Mucosa of rectum (tissue), 2 donors: Measurements from ENCODE around the gene SDC3.
"Not testable (repeated sequence)": the region's sequence is repeated elsewhere in the genome, so short reads cannot be mapped to it uniquely, and the experiment has no call there.

ENCODE experiments used
- H3K27ac ChIP-seq, 2 donors: one replicate each; pipeline ENCODE4 v1.7.0; 2013; ENCODE audit warnings: inconsistent platforms in 2 of 2, low read depth in 2 of 2, low read length in 2 of 2
- H3K27me3 ChIP-seq, 2 donors: one replicate each; pipeline ENCODE4 v1.7.0; 2013; ENCODE audit warnings: low read length in 2 of 2; ENCODE audit not compliant: control insufficient read depth in 2 of 2, insufficient read depth in 2 of 2
- H3K36me3 ChIP-seq, 2 donors: one replicate each; pipeline ENCODE4 v1.7.0; 2013; ENCODE audit warnings: low read length in 2 of 2; ENCODE audit not compliant: control insufficient read depth in 2 of 2, insufficient read depth in 2 of 2
- H3K4me1 ChIP-seq, 2 donors: one replicate each; pipeline ENCODE4 v1.7.0; 2013; ENCODE audit warnings: low read length in 2 of 2, mild to moderate bottlenecking in 1 of 2; ENCODE audit not compliant: control insufficient read depth in 2 of 2, insufficient read depth in 2 of 2
- H3K4me3 ChIP-seq, 2 donors: one replicate each; pipeline ENCODE4 v1.7.0; 2013; ENCODE audit warnings: low read length in 2 of 2
- H3K9ac ChIP-seq, 2 donors: one replicate each; pipeline ENCODE4 v1.7.0; 2013; ENCODE audit warnings: low read length in 2 of 2, low read depth in 1 of 2, mild to moderate bottlenecking in 1 of 2
- H3K9me3 ChIP-seq, 2 donors: one replicate each; pipeline ENCODE4 v1.7.0; 2013; ENCODE audit warnings: low read length in 2 of 2; ENCODE audit not compliant: control insufficient read depth in 2 of 2
- donor health status: healthy.
- donor health status: Normal muscosa, but diverticular disease.

Gene SDC3

GRCh38 chr1:30948278-30948677 lies 39.7 kb upstream of the SDC3 start:
- Histone ChIP-seq H3K36me3 (peaks cover 66 to 78% of the 10 kb centered on the region in 2 donors), H3K27me3 (no peaks in the 10 kb centered on the region), H3K9ac (no peak overlapping the region), H3K4me1 (no peaks in the 10 kb centered on the region), H3K4me3 (no peak overlapping the region), H3K9me3 (no peaks in the 10 kb centered on the region), H3K27ac (no peak overlapping the region)

GRCh38 chr1:30947212-30947611 lies 38.7 kb upstream of the SDC3 start:
- Histone ChIP-seq H3K9me3 (no peaks in the 10 kb centered on the region), H3K36me3 (peaks cover 67 to 80% of the 10 kb centered on the region in 2 donors), H3K4me3 (no peak overlapping the region), H3K27me3 (no peaks in the 10 kb centered on the region), H3K27ac (no peak overlapping the region), H3K4me1 (peaks cover 0 to 2% of the 10 kb centered on the region in 2 donors), H3K9ac (no peak overlapping the region)

- Histone ChIP-seq H3K4me3 (no peak overlapping the region), H3K9ac (no peak overlapping the region), H3K36me3 (peaks cover 58 to 71% of the 10 kb centered on the region in 2 donors), H3K27me3 (no peaks in the 10 kb centered on the region), H3K4me1 (peaks cover 0 to 2% of the 10 kb centered on the region in 2 donors), H3K9me3 (no peaks in the 10 kb centered on the region), H3K27ac (no peak overlapping the region)
These were observed 33.9 kb upstream of the SDC3 start for GRCh38 chr1:30942326-30942963.

- peaks cover 67 to 73% of the 10 kb centered on the region in 2 donors for H3K36me3 ChIP-seq
- H3K9ac ChIP-seq = no peak overlapping the region
- no peaks in the 10 kb centered on the region for H3K27me3 ChIP-seq
- H3K9me3 ChIP-seq = no peaks in the 10 kb centered on the region
- no peak overlapping the region for H3K4me3 ChIP-seq
- no peak overlapping the region for H3K27ac ChIP-seq
- H3K4me1 ChIP-seq = peaks cover 0 to 2% of the 10 kb centered on the region in 2 donors
These were observed 32.0 kb upstream of the SDC3 start for GRCh38 chr1:30940541-30940940.

GRCh38 chr1:30936541-30937171 lies 28.1 kb upstream of the SDC3 start:
- Histone ChIP-seq H3K9ac (no peak overlapping the region), H3K9me3 (no peaks in the 10 kb centered on the region), H3K36me3 (peaks cover 64 to 69% of the 10 kb centered on the region in 2 donors), H3K4me1 (no peaks in the 10 kb centered on the region), H3K27me3 (no peaks in the 10 kb centered on the region), H3K27ac (no peak overlapping the region), H3K4me3 (no peak overlapping the region)

GRCh38 chr1:30935758-30936157 lies 27.2 kb upstream of the SDC3 start:
- H3K4me3 ChIP-seq, H3K27me3 ChIP-seq: not testable (repeated sequence)
- H3K36me3 ChIP-seq = peaks cover 56 to 70% of the 10 kb centered on the region in 2 donors

GRCh38 chr1:30934613-30935012 lies 26.1 kb upstream of the SDC3 start:
- Histone ChIP-seq H3K27ac (no peak overlapping the region), H3K4me3 (no peak overlapping the region), H3K36me3 (peaks cover 49 to 62% of the 10 kb centered on the region in 2 donors), H3K9ac (no peak overlapping the region), H3K9me3 (no peaks in the 10 kb centered on the region), H3K4me1 (no peaks in the 10 kb centered on the region), H3K27me3 (no peaks in the 10 kb centered on the region)

More at GRCh38 chr1:30935758-30936157, 27.2 kb upstream of the SDC3 start:
- H3K4me1 ChIP-seq, H3K27ac ChIP-seq, H3K9me3 ChIP-seq, H3K9ac ChIP-seq: not testable (repeated sequence)

- Histone ChIP-seq H3K36me3 (peaks cover 43 to 55% of the 10 kb centered on the region in 2 donors), H3K4me3 (no peak overlapping the region), H3K27me3 (no peaks in the 10 kb centered on the region), H3K4me1 (peaks cover 0 to 5% of the 10 kb centered on the region in 2 donors), H3K9ac (no peak overlapping the region), H3K9me3 (no peaks in the 10 kb centered on the region), H3K27ac (no peak overlapping the region)
These were observed 25.3 kb upstream of the SDC3 start for GRCh38 chr1:30933874-30934252.

- Histone ChIP-seq H3K36me3 (peaks cover 28 to 41% of the 10 kb centered on the region in 2 donors), H3K9me3 (no peaks in the 10 kb centered on the region), H3K4me1 (peaks cover 0 to 13% of the 10 kb centered on the region in 2 donors), H3K27me3 (no peaks in the 10 kb centered on the region), H3K9ac (no peak overlapping the region), H3K27ac (no peak overlapping the region), H3K4me3 (no peak overlapping the region)
These were observed 22.1 kb upstream of the SDC3 start for GRCh38 chr1:30930631-30931173.

- Histone ChIP-seq H3K9ac (no peak overlapping the region), H3K27ac (no peak overlapping the region), H3K36me3 (peaks cover 24 to 36% of the 10 kb centered on the region in 2 donors), H3K9me3 (no peaks in the 10 kb centered on the region), H3K4me3 (no peak overlapping the region), H3K27me3 (no peaks in the 10 kb centered on the region), H3K4me1 (peaks cover 0 to 13% of the 10 kb centered on the region in 2 donors)
These were observed 21.5 kb upstream of the SDC3 start for GRCh38 chr1:30929944-30930525.
